H1 (cell line): Measurements from ENCODE around the gene LBR. TPM values are rescaled to one million over a fixed set of nuclear protein-coding genes. Genes with fewer than 3 reads are reported as not detected.

Source experiments
- SAP30 ChIP-seq: fragments of 300-600 bp; sonication (generic); IDR thresholded peaks from 2 replicates; pipeline ENCODE4 v1.7.1; 2012; ENCODE audit warnings: low read length, moderate library complexity, mild to moderate bottlenecking, inconsistent platforms; ENCODE audit not compliant: insufficient read depth, insufficient replicate concordance
- TAF1 ChIP-seq: IDR thresholded peaks from 2 replicates; pipeline ENCODE4 v1.6.1; 2011; ENCODE audit warnings: mild to moderate bottlenecking, low read depth, low read length
- polyA plus RNA-seq, 7 experiments: library from polyadenylated mRNA; depleted of rRNA in 3 of 7; stranded (reverse) in 5 of 7; unstranded in 2 of 7; fragments of >200 nt in 5 of 7; fragments of 200-250 nt in 2 of 7; gene quantifications; 1 replicate in 5 of 7; 2 replicates in 1 of 7; 4 replicates in 1 of 7; pipeline versions ENCODE4 v1.2.1 to v1.2.3, GENCODE V29; 2011 to 2013; ENCODE audit warnings: missing spikeins in 2 of 7, mixed read lengths in 2 of 7
- total RNA-seq: library from RNA; stranded (reverse); fragmentation: NEBNext Ultra II Directional; extraction: Animal tissue kit (Norgen Biotek cat#: 25700); gene quantifications from 2 replicates; pipeline ENCODE4 v1.2.1, GENCODE V29; 2021
- TF ChIP-seq, protein P1 (sequence below): IDR thresholded peaks from 2 replicates; pipeline ENCODE4 v1.6.1; 2012; ENCODE audit warnings: low read length, inconsistent platforms

Gene LBR
- total and polyA plus RNA-seq, 2 of the 8 experiments (the other 6 are each of a cell fraction or from before 2014, with no cell fraction given) = 32.1 to 89.8 TPM

- TF ChIP-seq, protein P1, sequence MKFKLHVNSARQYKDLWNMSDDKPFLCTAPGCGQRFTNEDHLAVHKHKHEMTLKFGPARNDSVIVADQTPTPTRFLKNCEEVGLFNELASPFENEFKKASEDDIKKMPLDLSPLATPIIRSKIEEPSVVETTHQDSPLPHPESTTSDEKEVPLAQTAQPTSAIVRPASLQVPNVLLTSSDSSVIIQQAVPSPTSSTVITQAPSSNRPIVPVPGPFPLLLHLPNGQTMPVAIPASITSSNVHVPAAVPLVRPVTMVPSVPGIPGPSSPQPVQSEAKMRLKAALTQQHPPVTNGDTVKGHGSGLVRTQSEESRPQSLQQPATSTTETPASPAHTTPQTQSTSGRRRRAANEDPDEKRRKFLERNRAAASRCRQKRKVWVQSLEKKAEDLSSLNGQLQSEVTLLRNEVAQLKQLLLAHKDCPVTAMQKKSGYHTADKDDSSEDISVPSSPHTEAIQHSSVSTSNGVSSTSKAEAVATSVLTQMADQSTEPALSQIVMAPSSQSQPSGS = no peak
- TF ChIP-seq TAF1 (no peak), SAP30 (no peak)
Observed at GRCh38 chr1:225362805-225363204, 65.0 kb downstream of the LBR start (continued).
